Stimulated activated CD4-positive, alpha-beta T cell treated with anti-CD3 and anti-CD28 coated beads, TNF-alpha, amount 100 ng/mL, for 48 hours (primary cell): Measurements from ENCODE around the gene PLCL2.
"Not testable (repeated sequence)": the region's sequence is repeated elsewhere in the genome, so short reads cannot be mapped to it uniquely, and the experiment has no call there.

ENCODE experiments used
- DNase-seq, 3 donors: peaks; one replicate each; pipeline ENCODE4 v3.0.0-alpha.2; 2020; ENCODE audit warnings: low read depth in 3 of 3

PLCL2 gene

DNA sequence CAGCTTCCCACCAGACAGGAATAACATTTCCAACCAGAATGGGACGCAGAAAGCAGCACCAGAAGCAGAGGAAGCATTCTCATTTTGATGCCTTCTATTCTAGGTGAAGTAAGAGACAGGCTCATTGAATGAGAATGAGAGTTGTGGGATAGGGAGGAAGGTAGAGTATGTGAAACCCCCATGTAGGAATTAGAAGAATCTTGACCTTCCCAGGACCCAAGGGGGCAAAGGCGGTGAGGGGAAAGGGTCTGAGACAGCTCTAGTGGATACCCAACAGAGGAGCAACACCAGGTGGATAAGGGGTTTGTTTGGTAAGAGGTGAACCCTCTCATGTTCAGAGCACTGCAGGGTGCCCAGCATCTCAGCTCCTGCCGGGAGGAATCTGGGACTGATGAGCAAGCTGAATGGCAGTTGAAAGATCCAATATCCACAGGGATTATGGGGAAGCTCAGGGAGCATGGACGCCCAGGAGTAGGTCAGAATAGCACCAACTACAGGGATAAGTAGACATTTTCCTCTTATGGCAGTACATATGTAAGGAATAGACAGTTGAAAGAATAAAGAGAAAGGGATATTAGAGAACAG, 77.0 kb downstream of the PLCL2 start:
- DNase-seq = no peak

DNA sequence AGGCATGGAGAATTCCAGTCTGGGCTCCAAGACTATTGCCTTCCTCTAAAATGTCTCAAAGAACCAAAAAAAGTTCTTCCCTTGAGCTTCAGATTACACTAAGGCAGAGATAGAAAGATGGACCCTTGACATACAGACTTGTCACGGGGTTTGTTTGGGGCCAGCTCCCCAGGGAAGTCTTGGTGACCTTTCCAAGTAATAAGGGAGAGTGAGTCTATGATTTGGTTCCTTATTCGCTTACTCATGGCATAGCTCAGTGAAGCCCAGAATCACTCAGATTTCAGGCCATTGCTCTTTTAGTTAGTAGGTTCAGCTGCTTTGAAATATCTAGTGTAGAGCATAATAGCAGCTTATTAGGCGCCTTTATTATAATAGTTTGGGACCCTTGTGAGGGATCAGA, 90.3 kb downstream of the PLCL2 start:
- no peak for DNase-seq

DNA sequence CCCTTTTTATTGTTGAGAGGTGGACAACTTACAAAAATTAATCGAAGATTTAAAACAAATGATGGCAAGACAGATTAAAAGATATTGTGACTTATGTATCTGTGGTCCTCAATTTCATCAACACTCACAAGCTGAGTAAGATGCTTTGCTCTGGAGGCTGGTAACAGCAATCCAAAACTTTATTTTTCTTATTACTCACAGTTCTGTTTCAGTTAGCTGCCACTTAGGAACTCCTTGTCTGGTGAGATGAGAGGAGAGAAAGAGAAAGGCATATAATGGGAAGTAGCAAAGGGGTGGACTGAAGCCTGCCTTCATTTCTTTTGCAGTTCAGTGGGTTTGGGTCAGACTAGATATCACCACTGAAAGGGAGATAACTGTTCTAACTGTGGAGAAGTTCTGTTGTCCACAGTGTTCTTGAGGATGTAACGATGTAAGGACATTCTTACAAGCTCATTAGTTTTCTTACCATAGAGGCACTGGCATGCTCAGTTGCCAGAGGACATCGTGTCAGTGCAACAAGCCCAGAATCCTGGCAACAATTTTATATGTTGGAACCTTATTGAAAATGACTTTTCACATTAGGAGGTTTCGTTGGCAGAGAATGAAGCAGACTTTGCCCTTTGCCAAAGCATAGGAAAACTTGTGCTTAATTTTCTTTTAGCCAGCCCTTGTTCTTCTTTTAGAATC, 93.6 kb downstream of the PLCL2 start:
- no peak for DNase-seq

DNA sequence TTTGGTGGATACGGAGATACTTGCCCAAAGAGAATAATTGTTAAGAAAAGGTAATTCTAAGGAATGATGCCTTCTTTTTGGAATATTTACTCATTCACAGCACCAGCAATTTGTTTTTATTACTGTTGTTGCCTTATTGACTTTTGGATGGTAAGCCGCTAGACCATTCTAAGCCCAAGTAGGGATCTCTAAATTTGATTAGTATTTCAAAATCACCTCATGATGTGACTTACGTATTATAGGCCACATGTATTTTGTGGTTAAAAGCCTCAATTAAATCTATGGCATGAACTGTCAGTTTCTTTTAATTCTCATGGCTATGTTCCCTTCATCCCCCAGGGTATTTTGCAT, 94.1 kb downstream of the PLCL2 start:
- DNase-seq = no peak

DNA sequence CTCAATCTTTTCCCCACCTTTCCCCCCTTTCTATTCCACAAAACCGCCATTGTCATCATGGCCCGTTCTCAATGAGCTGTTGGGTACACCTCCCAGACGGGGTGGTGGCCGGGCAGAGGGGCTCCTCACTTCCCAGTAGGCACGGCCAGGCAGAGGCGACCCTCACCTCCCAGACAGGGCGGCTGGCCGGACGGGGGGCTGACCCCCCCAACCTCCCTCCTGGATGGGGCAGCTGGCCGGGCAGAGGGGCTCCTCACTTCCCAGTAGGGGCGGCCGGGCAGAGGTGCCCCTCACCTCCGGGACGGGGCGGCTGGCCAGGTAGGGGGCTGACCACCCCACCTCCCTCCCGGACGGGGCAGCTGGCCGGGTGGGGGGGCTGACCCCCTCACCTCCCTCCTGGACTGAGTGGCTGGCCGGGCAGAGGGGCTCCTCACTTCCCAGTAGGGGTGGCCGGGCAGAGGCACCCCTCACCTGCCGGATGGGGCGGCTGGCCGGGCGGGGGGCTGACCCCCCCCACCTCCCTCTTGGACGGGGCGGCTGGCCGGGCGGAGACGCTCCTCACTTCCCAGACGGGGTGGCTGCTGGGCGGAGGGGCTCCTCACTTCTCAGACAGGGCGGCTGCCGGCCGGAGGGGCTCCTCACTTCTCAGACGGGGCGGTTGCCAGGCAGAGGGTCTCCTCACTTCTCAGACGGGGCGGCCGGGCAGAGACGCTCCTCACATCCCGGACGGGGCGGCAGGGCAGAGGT, 95.2 kb downstream of the PLCL2 start:
- DNase-seq = not testable (repeated sequence)

DNA sequence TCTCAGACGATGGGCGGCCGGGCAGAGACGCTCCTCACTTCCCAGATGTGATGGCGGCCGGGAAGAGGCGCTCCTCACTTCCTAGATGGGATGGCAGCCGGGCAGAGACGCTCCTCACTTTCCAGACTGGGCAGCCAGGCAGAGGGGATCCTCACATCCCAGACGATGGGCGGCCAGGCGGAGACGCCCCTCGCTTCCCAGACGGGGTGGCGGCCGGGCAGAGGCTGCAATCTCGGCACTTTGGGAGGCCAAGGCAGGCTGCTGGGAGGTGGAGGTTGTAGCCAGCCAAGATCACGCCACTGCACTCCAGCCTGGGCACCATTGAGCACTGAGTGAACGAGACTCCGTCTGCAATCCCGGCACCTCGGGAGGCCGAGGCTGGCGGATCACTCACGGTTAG, 95.8 kb downstream of the PLCL2 start:
- DNase-seq = not testable (repeated sequence)

DNA sequence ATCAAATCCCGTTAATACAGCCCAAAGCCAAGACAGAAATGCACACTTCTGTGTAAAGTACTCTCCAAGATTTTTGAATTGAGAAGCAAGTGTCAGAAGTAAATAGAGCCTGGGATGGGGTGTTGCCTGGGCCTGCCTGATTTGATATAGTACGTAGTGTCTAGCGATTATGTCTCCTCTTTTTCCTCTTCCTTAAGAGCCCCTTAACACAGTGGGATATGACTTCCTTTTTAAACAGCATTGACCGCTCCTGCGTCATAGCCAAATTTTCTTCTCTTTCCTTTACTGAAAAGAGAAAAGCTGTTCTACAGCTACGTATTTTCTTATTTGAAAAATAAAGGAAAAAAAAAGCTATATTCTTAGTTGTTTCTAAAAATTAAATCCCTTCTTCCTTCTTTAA, 97.7 kb downstream of the PLCL2 start:
- DNase-seq = no peak

DNA sequence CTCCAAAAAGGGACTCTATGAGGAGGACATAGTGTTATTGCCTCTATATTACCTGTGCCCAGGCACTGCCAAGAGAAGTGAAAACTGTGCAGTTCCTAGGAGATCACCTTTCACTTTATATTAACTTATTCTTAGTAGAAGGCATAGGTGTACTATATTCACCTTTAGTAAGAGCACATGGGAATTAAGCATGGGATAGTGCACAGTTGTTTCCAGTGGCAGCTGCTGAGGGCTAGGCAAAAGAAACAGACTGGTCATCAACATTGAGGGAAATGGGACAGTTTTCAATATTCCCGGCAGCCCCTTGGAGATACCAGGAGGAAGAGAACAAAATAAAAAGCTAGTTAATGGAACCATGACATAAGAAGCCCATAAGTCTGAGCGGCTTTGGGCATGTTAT, 100.9 kb downstream of the PLCL2 start:
- no peak for DNase-seq

DNA sequence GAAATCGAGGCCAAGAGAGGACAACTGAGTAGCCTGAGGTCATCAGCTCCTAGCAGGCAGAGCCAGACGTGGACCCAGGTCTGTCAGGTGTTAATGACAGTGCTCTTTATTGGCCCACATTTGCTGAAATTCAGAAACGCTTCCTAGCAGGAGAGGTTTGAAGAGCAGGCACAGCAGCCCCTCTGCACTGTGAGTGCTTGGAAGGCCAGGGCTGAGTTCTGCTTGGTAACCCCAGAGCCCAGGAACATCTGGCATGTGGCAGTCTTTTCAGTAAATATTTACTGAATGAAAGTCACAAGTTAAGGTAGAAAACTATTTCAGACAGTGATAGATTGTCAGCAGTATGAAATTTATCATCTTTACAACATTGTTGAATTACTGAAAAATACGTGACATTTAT, 102.4 kb downstream of the PLCL2 start:
- DNase-seq = no peak

DNA sequence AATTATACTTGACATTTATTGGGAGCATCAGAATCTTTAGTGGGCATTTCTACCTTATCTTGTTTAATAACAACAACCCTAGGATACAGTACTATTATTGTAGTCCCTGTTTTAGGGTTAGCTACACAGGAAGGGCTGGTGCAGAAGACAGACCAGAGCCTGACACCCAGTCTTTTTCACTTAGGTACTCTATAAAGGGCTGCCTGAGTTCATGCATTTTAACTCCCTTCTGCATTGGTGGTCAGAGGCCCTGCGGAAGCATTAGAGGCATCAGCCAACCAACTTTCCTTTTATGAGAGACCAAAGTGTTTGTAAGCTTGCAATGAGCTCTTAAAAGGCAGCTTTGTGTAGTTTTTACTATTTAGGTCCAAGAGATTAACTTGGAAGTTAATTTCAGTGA, 105.4 kb downstream of the PLCL2 start:
- DNase-seq = no peak

DNA sequence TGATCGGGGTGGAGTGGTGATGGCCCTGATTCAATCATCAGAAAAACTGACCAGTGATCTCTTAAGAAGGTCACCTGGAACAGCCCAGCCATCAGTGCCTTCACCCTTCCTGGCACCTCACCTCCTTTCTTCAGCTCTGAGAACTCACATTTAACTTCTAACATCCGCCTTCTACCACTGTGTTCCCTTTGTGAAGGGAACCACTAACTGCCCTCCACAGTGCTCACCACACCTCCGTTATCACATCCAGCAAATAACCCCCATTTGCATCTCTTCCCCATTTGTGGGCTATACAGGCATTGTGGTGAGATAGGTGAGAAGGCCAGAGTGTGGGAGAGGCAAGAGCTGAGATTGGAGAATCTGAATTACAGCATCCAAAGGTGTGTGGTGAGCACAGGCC, 107.4 kb downstream of the PLCL2 start:
- no peak for DNase-seq

DNA sequence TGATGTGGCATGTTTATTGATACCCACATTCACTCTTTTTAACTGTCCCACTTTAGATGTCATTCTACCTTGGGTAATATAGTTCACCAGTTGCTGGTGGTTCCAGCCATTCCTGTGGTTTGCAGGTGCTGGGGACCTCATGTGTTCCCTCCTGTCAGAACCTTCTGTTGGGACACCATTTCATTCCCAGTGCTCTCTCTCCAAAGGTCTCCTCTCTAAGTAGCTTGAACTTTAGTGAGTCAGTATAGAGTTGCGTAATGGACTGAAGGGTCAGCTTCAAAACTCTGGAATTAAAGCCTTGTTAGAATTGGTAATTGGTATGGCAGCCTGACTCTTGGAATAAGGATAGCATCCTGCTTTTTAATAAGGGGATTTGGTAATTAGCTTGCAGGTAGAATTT, 108.5 kb downstream of the PLCL2 start:
- no peak for DNase-seq

DNA sequence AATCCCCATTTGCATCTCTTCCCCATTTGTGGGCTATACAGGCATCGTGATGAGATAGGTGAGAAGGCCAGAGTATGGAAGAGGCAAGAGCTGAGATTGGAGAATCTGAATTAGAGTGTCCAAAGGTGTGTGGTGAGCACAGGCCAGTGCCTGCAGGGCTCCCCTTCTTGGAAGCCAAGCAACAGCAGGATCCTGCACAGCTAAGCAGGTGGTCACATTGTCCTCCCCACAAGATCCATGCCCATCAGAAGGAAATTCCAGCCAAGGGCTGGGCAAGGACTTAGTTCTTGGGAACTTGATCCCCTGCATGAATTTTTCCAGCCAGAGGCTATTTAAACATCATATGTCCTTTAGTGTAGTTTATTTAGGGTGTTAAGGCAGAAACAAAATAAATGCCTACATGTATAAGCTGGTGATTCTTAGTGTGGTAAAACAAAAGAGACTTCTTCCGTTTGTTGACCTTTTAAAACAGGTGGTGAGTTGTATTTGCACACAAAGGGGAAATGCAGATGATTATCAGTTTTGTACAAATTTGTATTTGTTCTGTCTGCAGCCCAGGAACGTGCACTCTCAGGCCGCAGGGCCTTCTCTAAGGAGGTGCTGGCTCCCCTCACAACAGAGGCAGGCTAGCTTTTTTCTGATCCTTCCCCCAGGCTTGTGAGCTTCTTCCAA, 110.2 kb downstream of the PLCL2 start:
- DNase-seq = no peak

DNA sequence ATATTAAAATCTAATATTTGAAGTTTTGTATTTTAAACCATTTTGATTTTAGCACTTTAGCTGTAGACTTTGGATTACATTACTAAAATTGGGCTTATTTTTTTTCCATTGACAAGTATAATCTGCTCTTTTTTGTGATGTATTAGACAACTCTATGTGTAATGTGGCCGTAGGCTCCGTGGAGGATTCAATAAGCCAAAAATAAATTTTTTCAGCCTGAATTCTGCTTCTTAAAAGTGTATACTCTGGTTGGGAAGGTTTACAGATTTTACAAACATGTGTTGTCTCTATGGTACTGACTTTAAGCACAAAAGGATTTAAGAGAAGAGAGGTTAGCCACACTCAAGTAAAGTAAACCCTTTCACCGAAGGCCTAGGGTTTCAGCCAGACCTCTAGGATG, 110.8 kb downstream of the PLCL2 start:
- DNase-seq = no peak

DNA sequence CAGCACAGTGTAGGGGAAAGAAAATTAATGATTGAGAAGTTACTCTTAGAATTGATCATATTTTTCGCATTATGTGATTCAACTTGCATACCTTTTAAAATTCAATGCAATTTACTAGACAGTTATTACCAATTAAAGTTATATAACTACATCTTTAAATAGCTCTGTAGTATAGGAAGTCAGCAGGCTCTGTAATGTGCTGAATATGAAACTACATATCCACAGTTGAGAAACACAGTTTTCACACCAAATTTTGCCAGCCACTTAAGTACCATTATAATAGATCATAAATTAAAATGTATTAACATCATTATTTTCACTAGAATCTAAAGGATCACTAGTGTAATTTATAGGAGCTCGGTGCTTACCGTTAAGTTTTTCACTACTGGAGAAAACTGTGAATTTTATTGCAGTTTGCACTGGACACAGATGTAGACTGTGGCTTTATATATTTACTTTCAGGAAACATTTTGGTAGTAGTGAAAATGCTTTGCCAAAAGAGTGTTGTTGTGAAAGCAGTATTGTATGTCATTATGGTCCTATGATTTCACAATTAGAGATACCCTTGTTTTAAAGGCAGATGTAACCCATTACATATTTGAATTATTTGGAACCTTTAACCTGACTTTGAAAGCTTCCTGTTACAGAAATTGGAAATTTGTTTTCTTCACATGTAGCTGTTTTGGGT, 113.6 kb downstream of the PLCL2 start:
- no peak for DNase-seq

DNA sequence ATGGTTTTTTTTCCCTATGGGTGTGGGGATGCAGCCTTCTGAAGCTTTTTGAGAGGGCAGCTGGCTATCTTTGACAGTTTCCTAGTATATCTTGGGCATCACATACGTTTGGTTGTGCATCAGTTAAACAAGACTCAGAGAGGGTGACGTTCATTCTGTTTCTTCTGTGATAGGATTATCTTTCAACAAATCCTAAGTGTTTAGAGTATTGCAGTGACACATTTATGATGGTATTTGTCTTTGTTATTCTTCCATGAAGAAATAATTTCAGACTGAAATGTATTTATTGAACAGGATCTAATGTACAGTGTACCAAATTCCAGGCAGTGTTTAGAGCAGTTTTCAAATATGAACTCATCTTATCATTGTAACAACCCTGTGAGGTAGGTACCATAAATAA, 114.4 kb downstream of the PLCL2 start:
- no peak for DNase-seq

DNA sequence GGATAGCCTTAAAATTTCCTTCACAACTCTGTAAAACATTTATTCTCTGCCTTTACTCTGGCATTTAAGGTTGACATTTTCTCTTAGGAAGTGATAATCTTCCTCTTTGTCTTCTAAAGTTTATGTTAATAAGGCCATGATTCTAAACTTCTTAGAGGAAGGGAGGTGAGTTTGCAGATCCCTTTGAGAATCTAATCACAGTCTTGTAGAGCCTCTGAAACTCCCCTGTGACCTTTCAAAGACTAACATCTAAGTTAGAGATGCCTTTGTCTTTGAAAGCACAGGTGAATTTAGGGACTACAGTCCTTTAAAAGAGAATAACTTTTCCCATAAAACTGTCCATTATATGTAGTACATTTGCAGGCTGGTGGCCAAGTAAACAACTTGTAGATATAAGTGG, 115.1 kb downstream of the PLCL2 start:
- no peak for DNase-seq

DNA sequence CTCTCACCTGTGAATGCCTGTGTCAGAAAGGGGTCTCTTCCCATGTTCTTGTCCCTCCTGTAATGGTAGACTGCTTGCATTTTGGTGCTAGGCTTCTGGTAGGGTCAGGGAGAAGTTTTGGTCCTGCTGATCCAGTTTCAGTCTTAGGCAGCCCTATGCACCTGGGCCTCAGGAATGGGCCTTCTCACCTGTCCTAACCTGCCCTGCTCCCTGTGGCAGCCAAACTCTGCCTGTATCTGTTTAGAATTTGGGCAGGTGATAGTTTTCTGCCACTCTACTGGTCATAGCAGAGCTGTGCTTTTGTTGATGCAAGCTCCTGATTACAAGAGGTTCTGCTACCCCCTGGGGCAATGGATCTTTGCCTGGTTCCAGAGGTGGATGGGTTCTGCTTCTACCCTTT, 118.7 kb downstream of the PLCL2 start:
- no peak for DNase-seq

DNA sequence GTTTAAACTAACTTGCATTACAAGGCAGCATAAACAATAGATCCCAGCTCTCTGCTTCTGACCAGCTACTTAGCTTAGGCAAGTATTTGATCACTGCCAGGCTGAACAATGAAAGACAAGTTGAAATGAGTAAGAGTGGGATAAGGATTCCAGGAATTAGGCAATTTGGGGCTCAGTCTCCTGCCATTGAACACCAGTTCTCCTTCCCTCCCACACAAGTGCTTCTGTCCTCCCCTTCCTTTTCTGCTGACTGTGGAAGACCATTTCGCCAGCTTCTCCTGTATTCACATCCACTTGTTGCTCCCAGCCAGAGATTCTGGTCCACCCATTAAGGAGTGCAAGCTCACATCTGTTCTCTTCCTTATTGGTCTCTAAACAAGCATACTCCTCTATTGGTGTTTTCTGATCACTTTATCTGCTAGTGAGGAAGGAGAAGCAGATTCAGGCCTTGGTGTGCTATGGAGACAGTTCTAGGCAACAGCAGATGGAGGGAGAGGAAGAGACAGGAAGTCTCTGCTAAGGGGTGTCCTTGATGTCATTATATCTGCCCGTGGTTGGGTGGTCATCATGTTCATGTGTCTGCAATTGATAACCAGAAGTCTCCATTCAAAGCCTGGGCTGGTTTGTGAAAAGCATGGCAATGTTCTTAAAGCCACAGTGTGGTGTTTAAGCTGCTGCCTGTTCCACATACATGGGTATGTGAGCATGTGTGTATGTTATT, 121.5 kb downstream of the PLCL2 start:
- no peak for DNase-seq

DNA sequence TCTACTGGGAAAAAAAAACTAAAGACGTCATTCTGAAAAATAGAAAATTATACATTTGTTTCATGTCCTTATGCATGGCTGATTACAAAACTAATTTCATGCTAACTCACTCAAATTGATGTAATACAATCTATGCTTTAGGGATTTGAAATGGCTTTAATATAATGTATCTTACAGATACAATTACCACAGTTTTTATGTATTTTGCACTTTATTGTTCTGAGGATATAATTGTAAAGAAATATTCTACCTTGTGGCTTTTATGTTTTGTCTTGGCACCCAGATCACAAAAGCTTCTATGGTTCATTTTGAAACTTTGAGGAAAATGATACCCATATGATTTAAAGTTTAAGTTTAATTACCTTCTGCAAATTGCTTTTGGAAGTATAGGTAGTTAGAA, 122.5 kb downstream of the PLCL2 start:
- no peak for DNase-seq

DNA sequence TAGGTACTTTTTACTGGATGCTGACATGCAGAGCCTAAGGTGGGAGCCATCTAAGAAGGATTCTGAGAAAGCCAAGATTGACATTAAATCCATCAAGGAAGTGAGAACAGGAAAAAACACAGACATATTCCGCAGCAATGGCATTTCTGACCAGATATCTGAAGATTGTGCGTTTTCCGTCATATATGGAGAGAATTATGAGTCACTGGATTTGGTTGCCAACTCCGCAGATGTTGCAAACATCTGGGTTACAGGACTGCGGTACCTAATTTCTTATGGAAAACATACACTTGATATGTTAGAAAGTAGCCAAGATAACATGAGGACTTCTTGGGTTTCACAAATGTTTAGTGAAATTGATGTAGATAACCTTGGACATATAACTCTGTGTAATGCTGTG, 125.1 kb downstream of the PLCL2 start:
- DNase-seq = no peak
